GM12874 (cell line): ENCODE measurements around the gene ATF5.

Source experiments
- CTCF ChIP-seq: IDR thresholded peaks from 2 replicates; pipeline ENCODE4 v1.5.1; 2011; ENCODE audit warnings: low read depth, mild to moderate bottlenecking, control low read depth, low read length, moderate library complexity; ENCODE audit not compliant: insufficient read depth

Gene ATF5

GRCh38 chr19:49927526-49928264, 1.3 kb upstream of the ATF5 start:
- no peak for TF ChIP-seq CTCF

- no peak for TF ChIP-seq CTCF
These were observed 842 bp downstream of the ATF5 start for GRCh38 chr19:49929611-49930482.

GRCh38 chr19:49930483-49931011, 1.5 kb downstream of the ATF5 start:
- no peak for TF ChIP-seq CTCF

- TF ChIP-seq CTCF = no peak
These were observed 2.5 kb downstream of the ATF5 start for GRCh38 chr19:49931293-49932040.

- no peak for TF ChIP-seq CTCF
These were observed 3.0 kb downstream of the ATF5 start for GRCh38 chr19:49932041-49932451.

GRCh38 chr19:49932731-49933131, 3.7 kb downstream of the ATF5 start:
- no peak for TF ChIP-seq CTCF

GRCh38 chr19:49933643-49934042, 4.6 kb downstream of the ATF5 start:
- no peak for TF ChIP-seq CTCF
